A549 (cell line): ENCODE results near the gene LRP1. TPM values are rescaled to one million over a fixed set of nuclear protein-coding genes. Genes with fewer than 3 reads are reported as not detected.

Source experiments
- ATAC-seq, 2 experiments: fragments of 200-7000 bp in 1 of 2; fragments of >200 bp in 1 of 2; cut with Nextera tagmentation in 1 of 2; cut with Tn5 transposase in 1 of 2; 3 replicates each; pipeline versions ENCODE4 v1.8.0 to v1.9.1; 2018 to 2020; ENCODE audit warnings: mild to moderate bottlenecking in 1 of 2, moderate library complexity in 1 of 2
- CTCF ChIA-PET: fragments of 300-600 bp; sonication (Branson Sonifier 250); formaldehyde crosslinking; extraction: SDS; loops from one replicate; lab custom pipeline; 2021; ENCODE audit warnings: antibody characterized with exemption, inconsistent platforms; lab: Yijun Ruan, JAX
- POLR2A ChIA-PET: fragments of 350-600 bp; formaldehyde crosslinking; extraction: SDS; loops from one replicate; lab custom pipeline; 2021; ENCODE audit warnings: antibody characterized with exemption, inconsistent platforms; lab: Yijun Ruan, JAX
- DNase-seq, 2 experiments: peaks; one replicate each; pipeline versions ENCODE4 v3.0.0 to v3.0.0-alpha.2; 2011 to 2016; ENCODE audit warnings: low read depth in 1 of 2, low spot score in 1 of 2
- FAIRE-seq: peaks from 2 replicates; lab custom pipeline; 2011; peaks lifted over from hg19 to GRCh38; lab: Jason Lieb, UNC
- H3K27ac ChIP-seq, 2 experiments: fragments of >200 bp; sonication (Bioruptor Twin); formaldehyde crosslinking; 3 replicates each; pipeline ENCODE4 v1.5.1; 2016 to 2017
- H3K4me1 ChIP-seq: fragments of >200 bp; sonication (Bioruptor Twin); formaldehyde crosslinking; 3 replicates; pipeline ENCODE4 v1.6.1; 2016
- H3K4me2 ChIP-seq: fragments of >200 bp; sonication (Bioruptor Twin); formaldehyde crosslinking; 3 replicates; pipeline ENCODE4 v1.6.1; 2016
- H3K4me3 ChIP-seq: fragments of >200 bp; sonication (Bioruptor Twin); formaldehyde crosslinking; 3 replicates; pipeline ENCODE4 v1.5.1; 2016
- H3K9me3 ChIP-seq: fragments of >200 bp; sonication (Bioruptor Twin); formaldehyde crosslinking; 3 replicates; pipeline ENCODE4 v1.6.1; 2016
- CBX2 ChIP-seq: fragments of 200-600 bp; sonication (generic); IDR thresholded peaks from 2 replicates; pipeline ENCODE4 v1.6.1; 2016; ENCODE audit warnings: low read depth, mild to moderate bottlenecking, borderline replicate concordance
- CBX8 ChIP-seq: fragments of 200-600 bp; sonication (generic); IDR thresholded peaks from 2 replicates; pipeline ENCODE4 v1.6.1; 2016
- EHMT2 ChIP-seq: fragments of 200-600 bp; sonication (generic); IDR thresholded peaks from 2 replicates; pipeline ENCODE4 v1.6.1; 2016; ENCODE audit warnings: antibody characterized with exemption, low read depth, mild to moderate bottlenecking, moderate library complexity
- ESRRA ChIP-seq: fragments of 150-350 bp; IDR thresholded peaks from 2 replicates; pipeline ENCODE4 v1.6.1; 2014; ENCODE audit warnings: mild to moderate bottlenecking, low read length, borderline replicate concordance
- FOSL2 ChIP-seq, 2 experiments: fragments of 450-650 bp in 1 of 2; fragments of >200 bp in 1 of 2; sonication (Bioruptor Twin) in 1 of 2; formaldehyde crosslinking; IDR thresholded peaks; 2 replicates each; pipeline versions ENCODE4 v1.5.0 to v1.6.1; 2016 to 2020; ENCODE audit warnings: mild to moderate bottlenecking in 1 of 2, moderate library complexity in 1 of 2
- JUNB ChIP-seq: fragments of >200 bp; sonication (Bioruptor Twin); formaldehyde crosslinking; IDR thresholded peaks from 2 replicates; pipeline ENCODE4 v1.6.1; 2016
- MAFK ChIP-seq: fragments of 450-650 bp; IDR thresholded peaks from 2 replicates; pipeline ENCODE4 v1.6.1; 2014; ENCODE audit not compliant: partially characterized antibody
- POLR2A ChIP-seq: IDR thresholded peaks from 2 replicates; pipeline ENCODE4 v1.6.1; 2012; ENCODE audit warnings: mild to moderate bottlenecking, low read length
- RARB ChIP-seq: fragments of 250-450 bp; sonication (Bioruptor Pico); IDR thresholded peaks from 2 replicates; pipeline ENCODE4 v1.8.0; 2021; ENCODE audit warnings: mild to moderate bottlenecking, moderate library complexity
- SREBF2 ChIP-seq: fragments of 450-650 bp; IDR thresholded peaks from 2 replicates; pipeline ENCODE4 v1.6.1; 2014; ENCODE audit warnings: mild to moderate bottlenecking, moderate library complexity
- TP53 ChIP-seq: fragments of 250-450 bp; sonication (Bioruptor Pico); IDR thresholded peaks from 2 replicates; pipeline ENCODE4 v1.5.0; 2021; ENCODE audit warnings: mild to moderate bottlenecking, moderate library complexity
- WGBS: methylation state at CpG from one replicate; pipeline ENCODE4 v1.1.6; 2017; ENCODE audit errors: missing lambda C conversion rate; 5-methylcytosine and 5-hydroxymethylcytosine counted together
- polyA plus RNA-seq, 4 experiments: library from polyadenylated mRNA; depleted of rRNA in 3 of 4; stranded (reverse); fragments of >200 nt; fragmentation: RNase III in 1 of 4; extraction: RNeasy Plus Mini Kit Qiagen cat#74134 plus additional on column Dnase treatment in 1 of 4; gene quantifications; 2 replicates in 3 of 4; 3 replicates in 1 of 4; pipeline ENCODE4 v1.2.3, GENCODE V29; 2011 to 2017
- TF ChIP-seq, protein P1 (sequence below): fragments of 200-600 bp; sonication (generic); IDR thresholded peaks from 2 replicates; pipeline ENCODE4 v1.6.1; 2016; ENCODE audit warnings: antibody characterized with exemption, mild to moderate bottlenecking, moderate library complexity
- TF ChIP-seq, protein P2 (sequence below): IDR thresholded peaks from 2 replicates; pipeline ENCODE4 v1.6.1; 2012
- TF ChIP-seq, protein P3 (sequence below): fragments of >200 bp; sonication (Bioruptor Twin); formaldehyde crosslinking; IDR thresholded peaks from 3 replicates; pipeline ENCODE4 v1.5.1; 2016
- TF ChIP-seq, protein P4 (sequence below): fragments of 250-450 bp; sonication (Bioruptor Pico); IDR thresholded peaks from 2 replicates; pipeline ENCODE4 v1.5.0; 2021; ENCODE audit warnings: mild to moderate bottlenecking, moderate library complexity, borderline replicate concordance
- TF ChIP-seq, protein P5 (sequence below): IDR thresholded peaks from 2 replicates; pipeline ENCODE4 v1.6.1; 2012

Gene LRP1
- polyA plus RNA-seq, 2 of the 4 experiments (the other 2 are of a cell fraction) = 5.6 to 9.4 TPM

DNA sequence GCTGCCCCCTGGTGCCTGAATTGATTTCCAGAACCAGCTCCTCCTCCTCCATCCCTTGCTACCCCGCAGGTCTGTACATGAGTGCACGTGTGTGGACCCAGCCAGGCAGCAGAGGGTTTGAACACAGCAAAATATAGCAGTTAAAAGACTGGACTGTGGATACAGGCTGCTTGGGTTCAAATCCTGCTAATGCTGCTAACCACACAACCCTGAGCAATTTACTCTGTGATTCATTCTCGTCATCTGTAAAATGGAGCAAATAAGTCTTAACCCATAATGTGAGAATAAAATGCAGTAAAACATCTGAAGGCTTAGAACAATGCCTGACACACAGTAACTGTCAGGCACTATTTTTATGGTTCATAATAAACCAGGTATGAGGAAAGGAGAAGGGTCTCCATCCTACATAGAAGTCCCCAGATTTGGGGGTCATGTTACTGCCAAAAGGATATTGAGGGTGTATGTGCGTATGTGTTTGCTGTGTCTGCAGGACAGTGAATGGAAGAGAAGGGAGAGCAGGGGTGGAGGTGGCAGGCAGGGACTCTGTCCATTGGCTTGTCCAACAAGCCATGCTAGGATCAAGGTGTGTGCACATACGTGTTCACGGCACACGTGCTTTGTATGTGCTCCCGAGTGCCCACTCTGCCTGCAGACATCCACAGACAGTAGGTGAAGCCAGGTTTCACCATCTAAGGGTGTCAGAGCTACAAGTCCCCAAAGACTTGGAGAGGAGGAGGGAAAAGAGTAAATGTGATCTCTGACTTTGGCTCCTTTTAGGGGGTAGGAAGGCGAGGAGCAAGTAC, 15.6 kb upstream of the LRP1 start:
- POLR2A ChIA-PET = interaction anchor here (0.6 to 3.5 kb wide), 10 partner anchors 11 to 387 kb away, joined by 5 to 143 read pairs (median 12); partner anchors contain the start of genes LRP1, NAB2, NACA and NEMP1
- FAIRE-seq = no peak
- no peaks in the 10 kb centered on the region for H3K9me3 ChIP-seq
- peak overlapping the region; percentile 98 for H3K4me2 ChIP-seq
- TF ChIP-seq, protein P1, sequence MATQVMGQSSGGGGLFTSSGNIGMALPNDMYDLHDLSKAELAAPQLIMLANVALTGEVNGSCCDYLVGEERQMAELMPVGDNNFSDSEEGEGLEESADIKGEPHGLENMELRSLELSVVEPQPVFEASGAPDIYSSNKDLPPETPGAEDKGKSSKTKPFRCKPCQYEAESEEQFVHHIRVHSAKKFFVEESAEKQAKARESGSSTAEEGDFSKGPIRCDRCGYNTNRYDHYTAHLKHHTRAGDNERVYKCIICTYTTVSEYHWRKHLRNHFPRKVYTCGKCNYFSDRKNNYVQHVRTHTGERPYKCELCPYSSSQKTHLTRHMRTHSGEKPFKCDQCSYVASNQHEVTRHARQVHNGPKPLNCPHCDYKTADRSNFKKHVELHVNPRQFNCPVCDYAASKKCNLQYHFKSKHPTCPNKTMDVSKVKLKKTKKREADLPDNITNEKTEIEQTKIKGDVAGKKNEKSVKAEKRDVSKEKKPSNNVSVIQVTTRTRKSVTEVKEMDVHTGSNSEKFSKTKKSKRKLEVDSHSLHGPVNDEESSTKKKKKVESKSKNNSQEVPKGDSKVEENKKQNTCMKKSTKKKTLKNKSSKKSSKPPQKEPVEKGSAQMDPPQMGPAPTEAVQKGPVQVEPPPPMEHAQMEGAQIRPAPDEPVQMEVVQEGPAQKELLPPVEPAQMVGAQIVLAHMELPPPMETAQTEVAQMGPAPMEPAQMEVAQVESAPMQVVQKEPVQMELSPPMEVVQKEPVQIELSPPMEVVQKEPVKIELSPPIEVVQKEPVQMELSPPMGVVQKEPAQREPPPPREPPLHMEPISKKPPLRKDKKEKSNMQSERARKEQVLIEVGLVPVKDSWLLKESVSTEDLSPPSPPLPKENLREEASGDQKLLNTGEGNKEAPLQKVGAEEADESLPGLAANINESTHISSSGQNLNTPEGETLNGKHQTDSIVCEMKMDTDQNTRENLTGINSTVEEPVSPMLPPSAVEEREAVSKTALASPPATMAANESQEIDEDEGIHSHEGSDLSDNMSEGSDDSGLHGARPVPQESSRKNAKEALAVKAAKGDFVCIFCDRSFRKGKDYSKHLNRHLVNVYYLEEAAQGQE = no peak
- TF ChIP-seq, protein P2, sequence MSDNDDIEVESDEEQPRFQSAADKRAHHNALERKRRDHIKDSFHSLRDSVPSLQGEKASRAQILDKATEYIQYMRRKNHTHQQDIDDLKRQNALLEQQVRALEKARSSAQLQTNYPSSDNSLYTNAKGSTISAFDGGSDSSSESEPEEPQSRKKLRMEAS = peak; percentile 51; the same call in 1 of the 2 replicates
- TF ChIP-seq JUNB = no peak
- no peak for TF ChIP-seq ESRRA
- TF ChIP-seq TP53 (CRISPR knock-in tag) = no peak
- TF ChIP-seq SREBF2 = no peak
- no peak for TF ChIP-seq MAFK
- TF ChIP-seq POLR2A = no peak
- no peak for TF ChIP-seq RARB (CRISPR knock-in tag)
- TF ChIP-seq, protein P3, sequence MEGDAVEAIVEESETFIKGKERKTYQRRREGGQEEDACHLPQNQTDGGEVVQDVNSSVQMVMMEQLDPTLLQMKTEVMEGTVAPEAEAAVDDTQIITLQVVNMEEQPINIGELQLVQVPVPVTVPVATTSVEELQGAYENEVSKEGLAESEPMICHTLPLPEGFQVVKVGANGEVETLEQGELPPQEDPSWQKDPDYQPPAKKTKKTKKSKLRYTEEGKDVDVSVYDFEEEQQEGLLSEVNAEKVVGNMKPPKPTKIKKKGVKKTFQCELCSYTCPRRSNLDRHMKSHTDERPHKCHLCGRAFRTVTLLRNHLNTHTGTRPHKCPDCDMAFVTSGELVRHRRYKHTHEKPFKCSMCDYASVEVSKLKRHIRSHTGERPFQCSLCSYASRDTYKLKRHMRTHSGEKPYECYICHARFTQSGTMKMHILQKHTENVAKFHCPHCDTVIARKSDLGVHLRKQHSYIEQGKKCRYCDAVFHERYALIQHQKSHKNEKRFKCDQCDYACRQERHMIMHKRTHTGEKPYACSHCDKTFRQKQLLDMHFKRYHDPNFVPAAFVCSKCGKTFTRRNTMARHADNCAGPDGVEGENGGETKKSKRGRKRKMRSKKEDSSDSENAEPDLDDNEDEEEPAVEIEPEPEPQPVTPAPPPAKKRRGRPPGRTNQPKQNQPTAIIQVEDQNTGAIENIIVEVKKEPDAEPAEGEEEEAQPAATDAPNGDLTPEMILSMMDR = peak; percentile 95; the same call in 1 of the 3 replicates
- TF ChIP-seq, protein P4, sequence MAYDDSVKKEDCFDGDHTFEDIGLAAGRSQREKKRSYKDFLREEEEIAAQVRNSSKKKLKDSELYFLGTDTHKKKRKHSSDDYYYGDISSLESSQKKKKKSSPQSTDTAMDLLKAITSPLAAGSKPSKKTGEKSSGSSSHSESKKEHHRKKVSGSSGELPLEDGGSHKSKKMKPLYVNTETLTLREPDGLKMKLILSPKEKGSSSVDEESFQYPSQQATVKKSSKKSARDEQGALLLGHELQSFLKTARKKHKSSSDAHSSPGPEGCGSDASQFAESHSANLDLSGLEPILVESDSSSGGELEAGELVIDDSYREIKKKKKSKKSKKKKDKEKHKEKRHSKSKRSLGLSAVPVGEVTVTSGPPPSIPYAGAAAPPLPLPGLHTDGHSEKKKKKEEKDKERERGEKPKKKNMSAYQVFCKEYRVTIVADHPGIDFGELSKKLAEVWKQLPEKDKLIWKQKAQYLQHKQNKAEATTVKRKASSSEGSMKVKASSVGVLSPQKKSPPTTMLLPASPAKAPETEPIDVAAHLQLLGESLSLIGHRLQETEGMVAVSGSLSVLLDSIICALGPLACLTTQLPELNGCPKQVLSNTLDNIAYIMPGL = no peak
- no peak for TF ChIP-seq CBX2
- no peak for TF ChIP-seq FOSL2 (IDR thresholded peaks at IDR 0.05)
- no peak for TF ChIP-seq FOSL2 (CRISPR knock-in tag; IDR thresholded peaks at IDR 0.05)
- no peak for TF ChIP-seq CBX8
- no peak for TF ChIP-seq EHMT2
- TF ChIP-seq, protein P5, sequence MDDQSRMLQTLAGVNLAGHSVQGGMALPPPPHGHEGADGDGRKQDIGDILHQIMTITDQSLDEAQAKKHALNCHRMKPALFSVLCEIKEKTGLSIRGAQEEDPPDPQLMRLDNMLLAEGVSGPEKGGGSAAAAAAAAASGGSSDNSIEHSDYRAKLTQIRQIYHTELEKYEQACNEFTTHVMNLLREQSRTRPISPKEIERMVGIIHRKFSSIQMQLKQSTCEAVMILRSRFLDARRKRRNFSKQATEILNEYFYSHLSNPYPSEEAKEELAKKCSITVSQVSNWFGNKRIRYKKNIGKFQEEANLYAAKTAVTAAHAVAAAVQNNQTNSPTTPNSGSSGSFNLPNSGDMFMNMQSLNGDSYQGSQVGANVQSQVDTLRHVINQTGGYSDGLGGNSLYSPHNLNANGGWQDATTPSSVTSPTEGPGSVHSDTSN = no peak
- 58% methylated on average over 9 of the region's 9 CpGs for WGBS
- H3K4me3 ChIP-seq = peak overlapping the region; percentile 59
- H3K4me1 ChIP-seq = peaks cover 16% of the 10 kb centered on the region
- CTCF ChIA-PET = interaction anchor here (0.6 to 13.4 kb wide), 54 partner anchors 10 to 523 kb away, joined by 3 to 440 read pairs (median 5); partner anchors contain the start of genes HSD17B6, LRP1, MYO1A and NAB2
- H3K27ac ChIP-seq = peak overlapping the region; percentile 92 to 98
- peak; percentile 70 to 83; a peak in 5 of 6 replicates for ATAC-seq
- no peak for DNase-seq
